GM10266 (cell line): ENCODE data around the gene INHBA.
A peak's percentile ranks its signal among the peaks of the same experiment; 100 is the strongest.

Source experiments
- DNase-seq: peaks from one replicate; pipeline ENCODE4 v3.0.0; 2012; ENCODE audit errors: extremely low spot score
- TF ChIP-seq, protein P1 (sequence below): IDR thresholded peaks from 2 replicates; pipeline ENCODE4 v1.5.1; 2012; ENCODE audit warnings: mild to moderate bottlenecking, low read depth; ENCODE audit not compliant: control insufficient read depth, insufficient read depth; ENCODE audit errors: missing control alignments

The INHBA gene

DNA sequence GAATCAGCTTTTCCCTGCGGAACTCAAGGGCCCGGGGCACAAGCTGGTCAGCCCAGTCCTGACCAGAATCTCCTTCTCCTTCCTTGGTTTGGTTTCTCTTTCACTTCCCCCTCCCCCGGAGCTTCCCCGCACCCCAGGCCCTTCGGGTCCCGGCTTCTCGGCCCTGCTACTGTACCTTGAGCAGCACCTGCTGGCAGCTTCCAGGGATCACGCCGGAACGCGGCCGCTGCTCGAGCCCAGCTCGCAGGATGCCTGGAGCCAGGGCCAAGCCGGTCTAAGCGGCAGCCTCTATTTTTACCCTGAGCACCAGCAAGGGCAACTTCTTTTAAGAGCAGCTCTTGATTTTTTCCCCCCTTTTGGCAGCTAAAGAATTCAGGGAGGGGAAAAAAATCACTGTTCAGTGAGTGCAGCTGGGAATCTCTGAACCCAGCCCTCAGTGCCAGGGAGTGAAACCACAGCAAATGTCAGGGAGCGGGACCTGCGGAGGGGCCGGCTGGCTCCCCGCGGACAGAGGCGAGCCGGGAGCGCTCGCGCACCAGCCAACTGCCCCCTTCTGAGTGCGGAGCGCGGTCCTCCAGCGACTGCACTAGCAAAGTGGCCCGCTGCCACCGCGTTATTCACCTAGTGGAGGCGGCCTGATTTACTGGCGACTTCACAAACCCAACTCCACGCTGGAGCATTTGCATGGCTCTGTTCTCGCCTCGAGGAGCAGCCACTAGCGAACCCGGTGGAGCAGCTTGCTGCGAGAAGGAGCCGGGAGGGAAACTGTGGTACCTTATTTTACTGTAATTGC, 2.4 kb upstream of the INHBA start:
- TF ChIP-seq, protein P1, sequence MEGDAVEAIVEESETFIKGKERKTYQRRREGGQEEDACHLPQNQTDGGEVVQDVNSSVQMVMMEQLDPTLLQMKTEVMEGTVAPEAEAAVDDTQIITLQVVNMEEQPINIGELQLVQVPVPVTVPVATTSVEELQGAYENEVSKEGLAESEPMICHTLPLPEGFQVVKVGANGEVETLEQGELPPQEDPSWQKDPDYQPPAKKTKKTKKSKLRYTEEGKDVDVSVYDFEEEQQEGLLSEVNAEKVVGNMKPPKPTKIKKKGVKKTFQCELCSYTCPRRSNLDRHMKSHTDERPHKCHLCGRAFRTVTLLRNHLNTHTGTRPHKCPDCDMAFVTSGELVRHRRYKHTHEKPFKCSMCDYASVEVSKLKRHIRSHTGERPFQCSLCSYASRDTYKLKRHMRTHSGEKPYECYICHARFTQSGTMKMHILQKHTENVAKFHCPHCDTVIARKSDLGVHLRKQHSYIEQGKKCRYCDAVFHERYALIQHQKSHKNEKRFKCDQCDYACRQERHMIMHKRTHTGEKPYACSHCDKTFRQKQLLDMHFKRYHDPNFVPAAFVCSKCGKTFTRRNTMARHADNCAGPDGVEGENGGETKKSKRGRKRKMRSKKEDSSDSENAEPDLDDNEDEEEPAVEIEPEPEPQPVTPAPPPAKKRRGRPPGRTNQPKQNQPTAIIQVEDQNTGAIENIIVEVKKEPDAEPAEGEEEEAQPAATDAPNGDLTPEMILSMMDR, result peak; percentile 84

DNA sequence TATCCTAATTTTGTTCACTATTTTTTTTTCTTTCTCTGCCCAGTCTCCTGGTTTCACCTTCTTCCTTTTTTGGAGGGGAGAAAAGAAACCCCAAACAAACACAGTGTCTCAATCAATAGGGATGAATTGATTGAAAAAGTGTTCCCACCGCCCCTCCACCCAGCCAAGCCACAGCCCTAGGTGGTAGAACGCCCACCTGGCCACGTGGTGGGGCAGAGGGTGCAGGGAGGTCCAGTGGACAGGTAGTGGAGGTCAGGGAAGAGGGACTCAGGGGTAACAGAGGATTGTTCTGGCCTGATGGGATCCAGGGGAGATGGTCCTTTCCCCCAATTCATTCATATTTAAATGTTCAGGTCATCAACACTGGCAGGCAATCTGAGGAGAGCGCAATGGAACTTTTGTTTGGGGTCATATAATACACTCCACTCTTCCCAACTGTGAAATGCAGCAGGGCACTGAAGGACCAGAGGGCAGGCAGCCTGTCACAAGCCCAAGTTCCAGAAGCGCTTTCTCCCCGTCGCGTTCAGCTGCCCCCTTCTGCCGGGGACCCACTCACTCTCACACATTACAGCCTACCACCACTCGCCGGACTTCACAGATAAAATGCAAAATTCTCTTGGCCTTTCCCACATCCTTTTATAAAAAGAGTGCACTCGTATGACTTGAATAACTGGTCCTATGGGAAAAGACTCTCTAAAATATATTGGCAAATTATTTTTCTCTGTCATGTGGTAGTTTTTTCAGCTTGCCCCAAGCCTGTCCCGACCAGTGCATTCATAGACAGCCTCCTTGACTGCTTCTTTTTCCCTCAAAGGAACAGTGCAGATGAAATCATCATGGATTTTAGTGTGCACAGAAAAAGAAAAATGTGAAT, 1.6 kb downstream of the INHBA start:
- TF ChIP-seq, protein P1, result no peak
- DNase-seq, result no peak

More for the DNA sequence above, 2.4 kb upstream of the INHBA start:
- DNase-seq, result peak; percentile 80

DNA sequence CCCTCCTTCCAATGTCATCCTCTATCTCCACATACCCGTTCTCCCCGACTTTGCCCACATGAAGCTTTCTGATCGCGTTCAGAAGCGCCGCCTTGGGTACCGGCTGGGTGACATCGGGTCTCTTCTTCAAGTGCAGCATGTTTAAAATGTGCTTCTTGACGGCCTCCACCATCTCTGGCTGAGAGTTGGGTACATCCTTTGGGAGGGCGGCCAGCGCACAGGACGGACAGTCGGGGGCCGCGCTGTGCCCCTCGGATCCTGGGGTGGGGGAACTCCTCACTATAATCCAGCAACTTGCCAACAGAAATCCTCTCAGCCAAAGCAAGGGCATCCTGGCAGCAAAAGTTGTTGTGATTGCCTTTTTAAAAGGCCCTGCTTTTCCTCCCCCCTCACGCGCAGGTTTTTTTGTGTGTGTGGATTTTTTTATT, 2.8 kb downstream of the INHBA start:
- TF ChIP-seq, protein P1, result no peak

DNA sequence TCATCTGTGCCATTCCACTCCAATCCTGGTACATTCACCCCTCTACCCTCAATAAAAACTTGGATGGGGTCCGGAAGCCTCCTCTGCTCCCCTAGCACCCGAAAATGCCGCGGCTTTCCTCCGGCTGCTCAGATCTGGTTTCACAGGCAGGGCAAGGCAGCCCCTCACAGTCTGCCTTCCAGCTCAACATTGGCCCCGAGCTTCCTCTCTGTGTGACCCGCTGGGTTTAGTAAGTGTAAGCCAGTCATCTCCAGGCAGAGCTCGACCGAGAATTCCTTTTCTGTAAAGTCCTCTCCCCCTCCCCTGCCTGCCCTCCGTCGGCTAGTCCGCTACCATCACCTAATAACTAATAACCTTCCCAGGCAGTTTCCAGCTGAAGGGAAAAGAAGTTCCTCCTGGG, 3.4 kb downstream of the INHBA start:
- DNase-seq, result no peak
- TF ChIP-seq, protein P1, result no peak

More for the DNA sequence above, 2.8 kb downstream of the INHBA start:
- DNase-seq, result no peak

DNA sequence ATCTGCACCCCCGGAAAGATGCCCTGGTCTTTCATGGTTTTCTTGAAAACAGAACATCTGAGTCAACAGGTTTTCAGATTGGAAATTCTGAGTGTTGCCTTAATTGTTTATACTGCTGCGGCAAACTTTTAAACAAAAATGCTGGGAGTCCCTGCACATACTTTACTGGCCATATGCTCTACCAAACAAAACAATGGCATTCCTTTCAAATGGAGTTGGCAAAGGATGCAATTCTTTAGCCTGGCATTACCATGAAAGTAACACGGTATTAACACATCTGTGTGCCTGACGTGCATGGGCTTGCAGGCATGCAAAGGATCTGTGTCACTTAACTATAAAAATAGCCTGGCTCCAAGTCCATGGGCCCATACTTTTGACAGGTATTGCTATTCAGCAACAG, 4.2 kb downstream of the INHBA start:
- no peak for DNase-seq
- TF ChIP-seq, protein P1, result no peak

DNA sequence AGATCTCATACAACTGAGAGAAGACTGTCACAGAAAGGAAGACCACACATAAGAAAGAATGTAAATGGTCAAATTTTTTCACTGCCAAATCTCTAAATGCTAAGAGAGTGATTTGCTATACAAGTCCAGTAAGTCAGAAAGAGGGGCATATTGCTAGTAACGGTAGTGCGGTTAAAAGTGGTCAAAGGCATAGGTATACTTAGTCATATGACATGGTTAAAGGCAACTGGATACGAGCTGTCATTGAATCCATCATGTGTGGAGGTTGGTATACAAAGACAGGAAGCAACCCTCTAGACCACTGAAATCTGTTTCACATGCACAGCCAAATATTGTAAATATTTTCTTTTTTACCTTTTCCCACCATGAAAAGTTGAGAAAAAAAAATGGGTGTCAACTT, 4.8 kb downstream of the INHBA start:
- no peak for DNase-seq
- TF ChIP-seq, protein P1, result no peak
